GM12873 (cell line): ENCODE data around the gene TFCP2L1.

ENCODE experiments used
- CTCF ChIP-seq: IDR thresholded peaks from 2 replicates; pipeline ENCODE4 v1.5.1; 2012; ENCODE audit warnings: low read depth, mild to moderate bottlenecking, moderate library complexity, low read length, control low read depth; ENCODE audit not compliant: insufficient read depth; ENCODE audit errors: missing control alignments

TFCP2L1 gene

GRCh38 chr2:121232626-121233265 is 52.3 kb downstream of the TFCP2L1 start:
- TF ChIP-seq CTCF, result no peak

- TF ChIP-seq CTCF, result no peak
Measured at GRCh38 chr2:121231385-121232000, 53.5 kb downstream of the TFCP2L1 start.

GRCh38 chr2:121228521-121228920 is 56.5 kb downstream of the TFCP2L1 start:
- TF ChIP-seq CTCF, result no peak

GRCh38 chr2:121220995-121221394 is 64.0 kb downstream of the TFCP2L1 start:
- no peak for TF ChIP-seq CTCF

GRCh38 chr2:121219866-121220265 is 65.1 kb downstream of the TFCP2L1 start:
- TF ChIP-seq CTCF, result no peak

GRCh38 chr2:121218386-121218938 is 66.5 kb downstream of the TFCP2L1 start:
- no peak for TF ChIP-seq CTCF

GRCh38 chr2:121217627-121218026 is 67.4 kb downstream of the TFCP2L1 start:
- no peak for TF ChIP-seq CTCF
